Measurements from ENCODE around the gene UQCR10.

UQCR10 gene

DNA sequence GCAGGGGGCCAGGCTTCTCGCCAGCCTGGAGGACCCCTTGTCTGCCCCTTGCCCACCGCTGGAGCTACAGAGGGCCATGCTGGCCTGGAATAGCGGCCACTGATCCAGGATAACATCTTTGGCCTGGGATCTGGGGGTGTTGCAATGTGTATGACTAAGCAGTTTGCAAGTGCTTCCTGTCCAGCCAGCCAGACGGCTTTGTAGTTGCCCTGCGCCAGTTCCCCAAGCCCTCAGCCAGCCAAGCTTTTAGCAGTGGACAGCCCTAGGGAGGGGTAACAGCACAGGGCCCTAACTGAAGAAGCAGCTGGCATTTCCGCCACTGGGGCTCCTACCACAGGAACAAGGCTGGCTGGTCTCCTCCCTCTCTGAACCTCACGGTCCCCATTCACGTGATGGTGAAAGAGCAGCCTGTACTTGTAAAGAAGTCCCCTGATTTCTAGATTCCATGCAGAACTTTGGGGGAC, 32.1 kb downstream of the UQCR10 start:
- DNase-seq, result peak in 12 of 14 donors; percentile 10 to 84 (median 57)

GRCh38 chr22:29801153-29801552, 34.0 kb downstream of the UQCR10 start:
- no peak for DNase-seq

GRCh38 chr22:29801796-29802195, 34.6 kb downstream of the UQCR10 start:
- peak in 1 of 14 donors; percentile 72 for DNase-seq

GRCh38 chr22:29803190-29803589, 36.0 kb downstream of the UQCR10 start:
- no peak for DNase-seq

GRCh38 chr22:29804985-29805384, 37.8 kb downstream of the UQCR10 start:
- no peak for DNase-seq

- DNase-seq, result no peak
Observed at GRCh38 chr22:29806196-29806595, 39.0 kb downstream of the UQCR10 start.

GRCh38 chr22:29810216-29810615, 43.0 kb downstream of the UQCR10 start:
- DNase-seq, result no peak

GRCh38 chr22:29811377-29811776, 44.2 kb downstream of the UQCR10 start:
- DNase-seq, result no peak

GRCh38 chr22:29813126-29813525, 46.0 kb downstream of the UQCR10 start:
- no peak for DNase-seq

GRCh38 chr22:29813563-29813962, 46.4 kb downstream of the UQCR10 start:
- no peak for DNase-seq

DNA sequence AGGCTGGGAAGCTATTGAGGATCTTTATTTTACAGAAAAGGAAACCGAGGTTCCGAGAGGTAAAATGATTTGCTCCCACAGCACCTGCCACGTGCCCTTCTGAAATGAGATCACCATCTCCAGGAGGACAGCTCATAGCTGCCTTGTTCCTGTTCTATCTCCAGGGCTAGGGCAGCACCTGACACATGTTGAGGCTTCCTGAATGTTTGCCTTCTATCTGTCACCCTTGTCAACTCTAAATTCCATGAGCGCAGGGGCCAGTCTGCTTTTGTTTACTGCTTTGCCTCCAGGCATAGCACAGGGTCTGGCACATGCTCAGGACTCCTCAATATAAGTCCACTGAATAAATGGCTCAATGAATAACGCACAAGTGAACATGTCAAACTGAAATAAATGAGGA, 46.8 kb downstream of the UQCR10 start:
- DNase-seq, result no peak

- DNase-seq, result peak in 1 of 14 donors; percentile 77
Observed at GRCh38 chr22:29815580-29815979, 48.4 kb downstream of the UQCR10 start.

- peak in 3 of 14 donors; percentile 9 to 77 (median 37) for DNase-seq
Observed at GRCh38 chr22:29816128-29816527, 49.0 kb downstream of the UQCR10 start.

DNA sequence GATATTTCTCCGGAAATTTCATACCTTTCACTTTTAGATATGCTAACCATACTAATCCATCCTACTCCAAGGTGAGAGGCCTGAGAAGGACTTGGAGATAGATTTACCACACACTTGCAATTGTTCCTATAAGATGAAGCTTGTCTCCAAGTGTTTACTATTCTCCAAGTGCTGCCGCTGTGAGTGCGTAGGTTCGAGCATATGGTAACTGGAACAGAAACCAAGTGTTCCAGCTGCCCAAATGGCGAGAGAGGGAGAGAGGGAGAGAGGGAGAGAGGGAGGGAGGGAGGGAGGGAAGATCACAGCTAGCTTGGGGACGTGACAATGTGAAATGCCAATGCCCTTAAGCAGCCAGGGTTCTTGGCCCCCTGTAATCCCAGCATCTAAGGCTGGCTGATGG, 49.4 kb downstream of the UQCR10 start:
- peak in 1 of 14 donors; percentile 60 for DNase-seq

DNA sequence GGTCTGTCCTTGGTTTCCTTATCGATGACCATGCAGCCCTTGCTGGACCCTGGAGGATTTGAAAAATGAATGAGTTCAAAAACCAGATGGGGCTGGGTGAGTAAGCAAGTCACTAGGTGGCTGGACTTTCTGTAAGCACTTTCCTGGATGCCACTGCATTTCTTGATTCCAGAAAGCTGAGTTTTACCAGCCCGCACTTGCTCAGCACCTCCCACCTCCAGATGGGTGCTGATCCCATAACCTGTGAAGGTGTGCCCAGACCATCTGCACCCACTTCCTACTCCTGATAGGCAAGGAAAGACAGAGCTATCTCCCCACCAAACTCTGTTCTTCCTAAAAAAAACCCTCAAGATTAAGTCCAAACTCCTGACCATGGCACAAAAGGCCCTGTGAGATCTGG, 49.8 kb downstream of the UQCR10 start:
- DNase-seq, result no peak

GRCh38 chr22:29817724-29818123, 50.6 kb downstream of the UQCR10 start:
- DNase-seq, result peak in 1 of 14 donors; percentile 65

DNA sequence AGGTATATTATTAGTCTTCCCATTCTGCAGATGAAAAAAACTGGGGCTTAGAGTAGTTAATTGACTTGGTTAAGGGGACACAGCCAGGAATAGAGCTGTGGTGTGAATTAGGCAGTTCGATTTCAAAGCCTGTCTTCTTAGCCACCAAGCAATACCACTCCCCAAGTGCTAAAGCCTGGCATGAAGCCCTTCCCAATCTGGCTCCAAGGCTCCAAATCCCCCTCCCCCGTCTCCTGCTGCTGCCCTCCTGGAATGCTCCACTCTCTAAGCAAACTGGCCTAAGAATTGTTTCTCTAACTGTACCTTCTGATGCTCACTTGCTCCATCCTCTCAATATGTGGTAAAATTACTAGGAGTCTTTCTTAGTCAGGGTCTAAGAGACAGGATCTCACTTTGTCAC, 52.3 kb downstream of the UQCR10 start:
- no peak for DNase-seq

Measured in C1 segment of cervical spinal cord (tissue), 14 donors.